ACC112 (cell line): ENCODE results near the gene ZNF160.

ENCODE experiments used
- H2AFZ ChIP-seq: fragments of 200-600 bp; sonication (generic); one replicate; pipeline ENCODE4 v1.6.0; 2017; ENCODE audit warnings: antibody characterized with exemption, low read length; ENCODE audit not compliant: unreplicated experiment
- H3K27ac ChIP-seq: fragments of 200-600 bp; sonication (generic); 2 replicates; pipeline ENCODE4 v1.5.1; 2014; ENCODE audit warnings: low read depth, mild to moderate bottlenecking, antibody characterized with exemption, low read length, moderate library complexity
- H3K27me3 ChIP-seq: fragments of 200-600 bp; sonication (generic); 2 replicates; pipeline ENCODE4 v1.6.1; 2014; ENCODE audit warnings: mild to moderate bottlenecking, antibody characterized with exemption, low read length, moderate library complexity, mixed read lengths; ENCODE audit not compliant: insufficient read depth
- H3K36me3 ChIP-seq: fragments of 200-600 bp; sonication (generic); 2 replicates; pipeline ENCODE4 v1.6.1; 2016; ENCODE audit warnings: mild to moderate bottlenecking, antibody characterized with exemption, low read length, moderate library complexity, mixed read lengths; ENCODE audit not compliant: insufficient read depth
- H3K4me1 ChIP-seq: fragments of 200-600 bp; sonication (generic); one replicate; pipeline ENCODE4 v1.6.1; 2016; ENCODE audit warnings: low read length, mixed read lengths; ENCODE audit not compliant: insufficient read depth, unreplicated experiment, control insufficient read depth
- H3K4me3 ChIP-seq: fragments of 200-600 bp; sonication (generic); 2 replicates; pipeline ENCODE4 v1.5.1; 2014; ENCODE audit warnings: mild to moderate bottlenecking, low read depth, low read length
- H3K79me2 ChIP-seq: fragments of 200-600 bp; sonication (generic); one replicate; pipeline ENCODE4 v1.6.0; 2016; ENCODE audit warnings: low read length; ENCODE audit not compliant: control insufficient read depth, unreplicated experiment, insufficient read depth

The ZNF160 gene

DNA sequence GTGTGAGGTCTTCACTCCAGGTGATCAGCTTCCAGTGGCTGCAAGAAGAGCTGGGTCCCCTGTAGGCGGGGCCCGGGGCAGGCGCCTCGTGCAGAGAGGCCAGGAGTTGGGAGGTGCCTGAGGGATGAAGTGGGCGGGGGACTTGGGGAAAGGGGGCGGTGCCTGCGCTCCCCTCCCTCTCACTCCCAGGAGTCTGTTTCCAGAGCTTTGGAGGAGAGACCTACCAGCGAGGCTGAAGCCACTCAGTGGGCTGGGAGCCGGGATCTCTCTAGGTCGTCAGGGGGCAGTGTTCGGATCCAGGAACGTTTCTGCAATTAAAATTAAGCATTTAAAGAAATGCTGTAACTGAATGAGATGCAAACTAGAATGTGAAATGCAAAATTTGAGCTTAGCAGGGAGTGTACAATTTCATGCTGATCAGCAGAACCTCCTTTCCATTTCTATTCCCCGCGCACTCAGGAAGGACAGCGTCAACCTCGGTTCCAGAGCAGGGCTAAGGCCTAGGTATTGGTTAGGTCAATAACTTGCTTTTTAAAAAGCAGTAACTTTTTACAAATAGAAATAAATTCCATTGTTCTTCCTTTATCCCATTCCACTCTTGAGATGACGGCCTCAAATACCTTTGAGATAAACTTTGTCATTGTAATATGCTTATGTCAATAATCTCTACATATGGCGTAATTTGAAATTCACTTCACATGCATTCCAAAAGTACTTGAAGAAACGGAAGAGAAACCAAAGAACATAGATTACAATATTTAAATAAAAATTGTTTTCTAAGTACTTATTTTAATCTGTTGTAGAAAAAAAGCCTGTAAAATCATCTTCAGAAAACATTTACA is 11.6 kb downstream of the ZNF160 start:
- Histone ChIP-seq H3K27me3 (no peaks in the 10 kb centered on the region), H3K36me3 (no peaks in the 10 kb centered on the region), H3K79me2 (peaks cover 11% of the 10 kb centered on the region), H3K27ac (no peak overlapping the region), H2AFZ (no peak overlapping the region), H3K4me3 (no peak overlapping the region), H3K4me1 (no peaks in the 10 kb centered on the region)

DNA sequence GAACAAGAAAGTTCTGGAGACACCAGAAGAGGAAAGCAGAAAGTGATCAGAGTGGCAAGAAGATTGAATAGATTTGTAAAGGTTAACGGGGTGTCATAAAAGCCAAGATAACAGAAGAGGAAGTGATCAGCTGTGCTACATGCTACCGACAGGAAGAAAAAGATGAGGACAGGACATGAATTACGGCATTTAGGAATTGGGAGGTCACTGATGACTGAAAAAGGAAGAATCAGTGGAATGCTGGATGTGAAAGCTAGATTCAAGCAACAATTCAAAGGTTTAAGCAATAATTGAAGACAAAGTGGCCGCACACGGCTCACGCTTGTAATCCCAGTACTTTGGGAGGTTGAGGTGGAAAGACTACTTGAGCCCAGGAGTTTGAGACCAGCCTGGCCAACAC is 15.1 kb downstream of the ZNF160 start:
- no peak overlapping the region for H2AFZ ChIP-seq
- no peaks in the 10 kb centered on the region for H3K79me2 ChIP-seq
- peaks cover 7% of the 10 kb centered on the region for H3K36me3 ChIP-seq

DNA sequence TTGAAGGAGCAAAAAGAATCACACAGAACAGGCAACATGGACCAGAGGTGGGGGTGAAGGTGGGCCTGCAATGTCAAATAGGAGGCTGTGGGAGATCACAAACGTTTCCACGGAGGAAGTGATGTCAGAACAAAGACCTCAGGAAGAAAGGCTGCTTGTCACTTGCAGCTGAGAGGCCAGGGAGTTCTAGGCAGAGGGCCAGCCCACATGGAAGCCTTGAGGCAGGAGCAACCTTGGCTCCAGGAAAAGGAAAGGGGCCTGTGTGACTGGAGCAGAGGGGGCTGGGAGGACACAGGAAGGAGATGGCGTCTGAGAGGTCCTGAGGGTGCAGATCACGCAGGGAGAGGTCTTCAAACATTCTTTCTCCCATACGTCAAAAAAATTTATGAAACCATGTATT is 16.3 kb downstream of the ZNF160 start:
- H2AFZ ChIP-seq = no peak overlapping the region
- no peak overlapping the region for H3K4me3 ChIP-seq
- no peak overlapping the region for H3K27ac ChIP-seq
- no peaks in the 10 kb centered on the region for H3K27me3 ChIP-seq
- no peaks in the 10 kb centered on the region for H3K79me2 ChIP-seq
- H3K4me1 ChIP-seq = no peaks in the 10 kb centered on the region
- H3K36me3 ChIP-seq = peaks cover 14% of the 10 kb centered on the region

More for the DNA sequence above, 15.1 kb downstream of the ZNF160 start:
- Histone ChIP-seq H3K4me1 (no peaks in the 10 kb centered on the region), H3K27me3 (no peaks in the 10 kb centered on the region), H3K4me3 (no peak overlapping the region), H3K27ac (no peak overlapping the region)

DNA sequence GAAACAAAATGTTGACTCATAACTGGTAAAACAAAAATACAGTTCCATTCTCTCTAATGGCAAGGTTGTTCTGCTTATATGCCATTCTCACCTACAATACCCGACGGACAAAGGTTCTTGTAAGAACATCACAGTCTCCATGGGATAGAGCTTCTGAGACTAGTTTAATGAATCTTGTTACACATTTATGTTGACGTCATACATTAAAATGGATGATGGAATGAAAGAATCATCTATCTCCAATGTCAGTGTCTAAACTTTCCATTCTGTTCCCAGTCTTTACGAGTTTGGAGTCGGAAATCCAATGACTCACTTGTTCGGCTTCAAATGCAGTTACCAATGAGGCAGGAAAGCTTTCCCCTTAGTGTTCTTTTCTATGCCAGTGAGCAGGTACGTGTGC is 17.7 kb downstream of the ZNF160 start:
- no peak overlapping the region for H2AFZ ChIP-seq
- H3K27me3 ChIP-seq = no peaks in the 10 kb centered on the region
- peaks cover 3% of the 10 kb centered on the region for H3K79me2 ChIP-seq
- H3K4me1 ChIP-seq = no peaks in the 10 kb centered on the region
- peaks cover 25% of the 10 kb centered on the region for H3K36me3 ChIP-seq
- no peak overlapping the region for H3K27ac ChIP-seq
- H3K4me3 ChIP-seq = no peak overlapping the region

DNA sequence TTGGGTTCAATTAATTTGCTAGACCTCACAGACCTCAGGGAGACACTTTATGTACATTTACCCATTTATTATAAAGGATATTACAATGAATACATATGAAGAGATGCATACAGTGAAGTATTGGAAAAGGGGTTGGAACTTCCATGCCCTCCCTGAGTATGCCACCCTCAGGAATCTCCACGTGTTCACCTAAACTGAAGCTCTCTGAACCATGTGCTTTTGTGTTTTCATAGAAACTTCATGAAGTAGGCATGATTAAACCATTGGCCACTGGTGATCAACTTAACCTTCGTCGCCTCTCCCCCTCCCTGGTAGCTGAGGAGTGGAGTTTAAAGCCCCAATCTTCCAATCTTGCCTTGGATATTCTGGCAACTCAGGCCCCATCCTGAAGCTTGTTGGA is 20.3 kb downstream of the ZNF160 start:
- Histone ChIP-seq H3K79me2 (peaks cover 4% of the 10 kb centered on the region), H2AFZ (no peak overlapping the region), H3K4me3 (no peak overlapping the region), H3K4me1 (no peaks in the 10 kb centered on the region), H3K27me3 (no peaks in the 10 kb centered on the region), H3K27ac (no peak overlapping the region), H3K36me3 (peaks cover 26% of the 10 kb centered on the region)

DNA sequence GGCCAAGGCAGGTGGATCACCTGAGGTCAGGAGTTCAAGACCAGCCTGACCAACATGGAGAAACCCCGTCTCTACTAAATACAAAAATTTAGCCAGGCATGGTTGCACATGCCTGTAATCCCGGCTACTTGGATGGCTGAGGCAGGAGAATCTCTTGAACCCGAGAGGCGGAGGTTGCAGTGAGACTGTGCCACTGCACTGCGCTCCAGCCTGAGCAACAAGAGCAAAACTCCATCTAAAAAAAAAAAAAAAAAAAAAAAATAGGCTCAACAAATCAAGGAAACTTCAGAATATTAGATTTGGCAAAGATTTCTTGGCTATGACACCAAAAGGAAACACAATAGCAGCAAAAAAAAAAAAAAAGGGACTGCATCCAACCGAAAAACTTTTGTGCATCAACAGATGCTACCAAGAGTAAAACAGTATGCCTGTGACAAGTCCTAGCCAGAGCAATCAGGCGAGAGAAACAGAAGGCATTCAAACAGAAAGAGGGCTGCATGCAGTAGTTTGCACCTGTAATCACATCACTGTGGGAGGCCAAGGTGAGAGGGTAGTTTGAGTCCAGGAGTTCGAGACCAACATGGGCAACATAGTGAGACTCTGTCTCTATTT is 23.8 kb downstream of the ZNF160 start:
- no peaks in the 10 kb centered on the region for H3K4me1 ChIP-seq
- H3K27me3 ChIP-seq = no peaks in the 10 kb centered on the region
- H3K79me2 ChIP-seq = peaks cover 7% of the 10 kb centered on the region
- H3K27ac ChIP-seq = no peak overlapping the region
- H2AFZ ChIP-seq = no peak overlapping the region
- peaks cover 29% of the 10 kb centered on the region for H3K36me3 ChIP-seq
- no peak overlapping the region for H3K4me3 ChIP-seq

DNA sequence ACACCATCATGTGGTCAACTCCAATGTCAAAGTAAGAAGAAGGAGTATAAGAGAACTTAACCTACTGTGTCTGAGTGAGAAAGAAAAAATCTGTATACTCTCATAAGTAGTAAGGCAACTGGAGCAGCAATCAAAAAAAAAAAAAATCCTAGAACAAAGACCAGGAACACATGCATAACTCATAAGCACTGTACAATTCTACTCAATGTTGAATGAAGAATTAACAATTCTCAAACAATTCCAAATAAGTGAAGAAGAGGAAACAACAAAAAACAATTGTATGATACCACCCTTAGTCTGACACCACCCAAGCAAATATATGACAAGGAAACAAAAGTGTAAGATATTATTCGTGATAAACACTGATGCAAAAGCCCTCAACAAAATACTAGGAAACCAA is 24.6 kb downstream of the ZNF160 start:
- Histone ChIP-seq H3K36me3 (peaks cover 31% of the 10 kb centered on the region), H3K4me1 (no peaks in the 10 kb centered on the region), H3K79me2 (peaks cover 7% of the 10 kb centered on the region), H3K27me3 (no peaks in the 10 kb centered on the region), H2AFZ (no peak overlapping the region), H3K27ac (no peak overlapping the region), H3K4me3 (no peak overlapping the region)

DNA sequence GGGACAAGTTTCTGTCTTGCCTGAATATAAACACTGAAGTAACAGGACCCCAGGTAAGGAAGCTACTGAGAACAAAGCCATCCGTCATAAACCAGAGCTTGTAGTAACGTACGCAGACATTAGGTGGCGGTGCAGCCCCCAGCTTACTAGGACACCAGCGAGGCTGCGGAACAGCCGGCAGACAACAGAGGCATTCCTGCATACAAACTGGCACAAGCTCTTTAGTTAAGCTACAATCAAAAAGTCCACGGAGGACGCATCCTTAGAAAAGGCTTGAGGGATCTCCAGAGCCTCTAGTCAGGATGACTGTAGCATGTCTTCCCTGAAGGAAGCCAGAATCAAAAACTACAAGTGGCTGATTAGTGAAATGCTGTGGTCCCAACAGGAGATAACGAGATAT is 26.2 kb downstream of the ZNF160 start:
- no peaks in the 10 kb centered on the region for H3K4me1 ChIP-seq
- H3K27me3 ChIP-seq = no peaks in the 10 kb centered on the region
- H2AFZ ChIP-seq = no peak overlapping the region
- H3K36me3 ChIP-seq = peaks cover 38% of the 10 kb centered on the region
- no peak overlapping the region for H3K27ac ChIP-seq
- H3K4me3 ChIP-seq = no peak overlapping the region
- peaks cover 7% of the 10 kb centered on the region for H3K79me2 ChIP-seq

DNA sequence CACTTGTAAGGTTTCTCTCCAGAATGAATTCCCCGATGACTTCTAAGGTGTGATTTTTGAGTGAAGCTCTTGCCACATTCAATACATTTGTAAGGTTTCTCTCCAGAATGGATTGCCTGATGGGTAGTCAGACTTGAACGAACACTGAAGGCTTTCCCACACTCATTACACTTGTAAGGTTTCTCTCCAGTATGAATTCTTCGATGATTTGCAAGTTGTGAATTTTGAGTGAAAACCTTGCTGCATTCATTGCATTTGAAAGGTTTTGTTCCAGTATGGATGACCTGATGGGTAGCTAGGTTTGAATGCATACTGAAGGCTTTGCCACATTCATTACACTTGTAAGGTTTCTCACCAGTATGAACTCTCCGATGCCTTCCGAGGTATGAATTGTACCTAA is 34.4 kb downstream of the ZNF160 start:
- no peak overlapping the region for H2AFZ ChIP-seq
- no peaks in the 10 kb centered on the region for H3K4me1 ChIP-seq
- no peak overlapping the region for H3K4me3 ChIP-seq
- H3K27me3 ChIP-seq = no peaks in the 10 kb centered on the region
- peaks cover 58% of the 10 kb centered on the region for H3K36me3 ChIP-seq
- H3K79me2 ChIP-seq = no peaks in the 10 kb centered on the region
- H3K27ac ChIP-seq = no peak overlapping the region

DNA sequence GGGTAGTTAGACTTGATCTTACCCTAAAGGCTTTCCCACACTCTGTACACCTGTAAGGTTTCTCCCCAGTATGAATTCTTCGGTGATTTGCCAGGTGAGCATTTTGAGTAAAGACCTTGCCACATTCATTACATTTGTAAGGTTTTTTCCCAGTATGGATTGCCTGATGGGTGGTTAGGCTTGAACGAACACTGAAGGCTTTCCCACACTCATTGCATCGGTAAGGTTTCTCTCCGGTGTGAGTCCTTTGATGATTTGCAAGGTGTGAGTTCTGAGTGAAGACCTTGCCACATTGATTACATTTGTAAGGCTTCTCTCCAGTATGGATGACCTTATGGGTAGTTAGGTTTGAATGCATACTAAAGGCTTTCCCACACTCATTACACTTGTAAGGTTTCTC is 35.0 kb downstream of the ZNF160 start:
- Histone ChIP-seq H3K27ac (no peak overlapping the region), H3K4me1 (no peaks in the 10 kb centered on the region), H3K27me3 (no peaks in the 10 kb centered on the region), H3K4me3 (no peak overlapping the region), H3K79me2 (no peaks in the 10 kb centered on the region), H3K36me3 (peaks cover 54% of the 10 kb centered on the region), H2AFZ (no peak overlapping the region)
